Lower leg skin (tissue), 4 donors: ENCODE data around the gene SLC1A4. TPM values are rescaled to one million over a fixed set of nuclear protein-coding genes. Genes with fewer than 3 reads are reported as not detected.

Experiments used
- DNase-seq, 2 donors: peaks; one replicate each; pipeline ENCODE4 v3.0.0-alpha.2; 2019; ENCODE audit warnings: low spot score in 2 of 2
- H3K4me3 ChIP-seq: fragments of 200-600 bp; sonication (generic); 2 replicates; pipeline ENCODE4 v1.5.1; 2017; ENCODE audit warnings: mild to moderate bottlenecking, low read depth; ENCODE audit not compliant: poor library complexity, severe bottlenecking
- CTCF ChIP-seq, 3 donors: fragments of 450-650 bp; IDR thresholded peaks; one replicate each; pipeline ENCODE4 v1.5.1; 2016; ENCODE audit warnings: antibody characterized with exemption in 3 of 3, mild to moderate bottlenecking in 3 of 3, moderate library complexity in 2 of 3
- POLR2A ChIP-seq, 2 donors: fragments of 450-650 bp; IDR thresholded peaks; one replicate each; pipeline ENCODE4 v1.6.1; 2016 to 2017; ENCODE audit warnings: antibody characterized with exemption in 2 of 2, mild to moderate bottlenecking in 1 of 2, moderate library complexity in 1 of 2
- WGBS, 2 donors: methylation state at CpG; one replicate each; pipeline ENCODE4 v1.1.5; 2018; 5-methylcytosine and 5-hydroxymethylcytosine counted together
- intact Hi-C: fragments of 100-400 bp; cut with DNase I; formaldehyde crosslinking; loops from one replicate; pipeline ENCODE4 v1.15.0; 2023; ENCODE audit warnings: low total_unique reads
- total RNA-seq, 4 donors: library from RNA; depleted of rRNA; stranded (reverse); fragments of >200 nt; gene quantifications; one replicate each; pipeline ENCODE4 v1.1.0, GENCODE V29; 2016

SLC1A4 gene
- total RNA-seq, 4 donors from 2014 or later, result 8.3 to 31.1 (median 18.0) TPM

GRCh38 chr2:65055422-65056214 lies 66.4 kb downstream of the SLC1A4 start:
- 11 to 13% methylated on average over 27 to 38 of the region's 42 CpGs for WGBS, 2 donors
- DNase-seq, result peak in 1 of 2 donors; percentile 70
- TF ChIP-seq POLR2A (IDR thresholded peaks at IDR 0.05), result no peak
- TF ChIP-seq CTCF (IDR thresholded peaks at IDR 0.05), result no peak
- H3K4me3 ChIP-seq, result peak overlapping the region; percentile 65
- intact Hi-C loops, result no loop called here

- TF ChIP-seq CTCF (IDR thresholded peaks at IDR 0.05) (no peak), POLR2A (IDR thresholded peaks at IDR 0.05) (peak in 1 of 2 donors; percentile 29)
- WGBS, 2 donors, result 0 to 1% methylated on average over 19 to 34 of the region's 99 CpGs
- intact Hi-C loops, result no loop called here
- peak within 1 kb of the TSS; percentile 92 for H3K4me3 ChIP-seq
- DNase-seq, result peak; percentile 97 to 99
Observed at GRCh38 chr2:65056215-65057053, 67.2 kb downstream of the SLC1A4 start, which contains the start of gene CEP68. Gene CEP68, plus strand, starts transcription at chr2:65056416. Its CDS starts 13,029 bp downstream, at chr2:65069445.

GRCh38 chr2:65057054-65057375 lies 67.8 kb downstream of the SLC1A4 start:
- WGBS, 2 donors, result 0 to 1% methylated on average over 5 of the region's 5 CpGs
- peak overlapping the region; percentile 92 for H3K4me3 ChIP-seq
- TF ChIP-seq POLR2A (IDR thresholded peaks at IDR 0.05) (no peak), CTCF (IDR thresholded peaks at IDR 0.05) (no peak)
- DNase-seq, result no peak
- intact Hi-C loops, result no loop called here

DNA sequence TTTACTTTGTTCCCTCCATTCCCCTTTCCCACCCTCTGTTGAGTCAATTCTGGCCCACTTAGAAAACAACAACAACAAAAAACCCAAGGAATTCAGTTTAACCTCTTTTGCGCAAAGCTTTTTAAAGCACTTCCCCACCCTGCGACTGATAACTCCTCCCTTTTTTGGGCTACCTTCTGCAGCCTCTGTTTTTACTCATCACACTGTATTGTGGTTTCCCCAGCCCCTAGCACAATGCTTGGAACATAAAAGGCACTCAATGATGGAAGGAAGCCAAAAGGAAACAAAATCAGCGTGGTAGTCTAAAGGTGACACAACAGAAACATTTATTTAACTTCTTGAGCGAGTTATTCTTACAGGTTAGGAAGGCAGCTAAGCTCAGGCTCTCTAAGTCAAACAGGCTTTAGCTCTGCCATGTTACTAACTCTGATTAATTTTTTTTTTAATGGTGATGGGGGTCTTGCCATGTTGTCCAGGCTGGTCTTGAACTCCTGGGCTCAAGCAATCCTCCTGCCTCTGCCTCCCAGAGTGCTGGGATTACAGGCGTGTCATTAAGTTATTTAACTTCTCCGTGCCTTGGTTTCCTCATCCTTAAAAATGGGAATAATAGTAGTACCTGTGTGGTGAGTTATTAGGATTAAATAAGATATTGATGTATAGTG lies 68.3 kb downstream of the SLC1A4 start:
- intact Hi-C loops, result no loop called here
- peak in 1 of 2 donors; percentile 62 for DNase-seq

More for the DNA sequence above, 68.3 kb downstream of the SLC1A4 start:
- WGBS, 2 donors, result 41 to 47% methylated on average over 6 of the region's 6 CpGs
- no peak overlapping the region for H3K4me3 ChIP-seq
- TF ChIP-seq CTCF (IDR thresholded peaks at IDR 0.05) (no peak), POLR2A (IDR thresholded peaks at IDR 0.05) (no peak)
